ENCODE data around the gene PROM1. TPM values are rescaled to one million over a fixed set of nuclear protein-coding genes. Genes with fewer than 3 reads are reported as not detected.

The PROM1 gene
- total and polyA plus RNA-seq, 9 of the 15 experiments (the other 6 are each of a cell fraction or from before 2014, with no cell fraction given), result 0.05 TPM; not detected in 8

DNA sequence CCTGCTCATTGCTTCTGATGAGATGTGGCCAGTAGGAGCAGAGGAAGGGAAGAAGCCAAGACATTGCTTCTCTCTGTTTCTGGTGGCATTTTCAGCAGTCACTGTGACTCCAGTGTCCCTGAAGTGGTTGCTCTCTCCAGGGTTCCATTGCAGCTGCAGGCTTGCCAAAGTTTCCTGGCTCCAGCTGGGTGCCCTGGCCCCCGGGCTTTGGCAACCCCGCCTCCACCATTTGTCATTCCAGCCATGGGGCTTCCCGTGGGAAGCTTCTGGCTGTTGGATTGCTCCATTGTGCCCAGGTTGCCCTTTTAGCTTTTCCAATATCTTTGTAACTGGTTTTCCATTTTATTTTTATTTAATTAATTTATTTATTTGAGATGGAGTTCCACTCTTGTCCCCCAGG, 158.0 kb downstream of the PROM1 start:
- 0% methylated on average over 3 of the region's 3 CpGs for WGBS (ENCODE audit: insufficient coverage, low coverage, missing lambda C conversion rate)
- no peak for ATAC-seq
- no peak overlapping the region for H3K4me3 ChIP-seq

DNA sequence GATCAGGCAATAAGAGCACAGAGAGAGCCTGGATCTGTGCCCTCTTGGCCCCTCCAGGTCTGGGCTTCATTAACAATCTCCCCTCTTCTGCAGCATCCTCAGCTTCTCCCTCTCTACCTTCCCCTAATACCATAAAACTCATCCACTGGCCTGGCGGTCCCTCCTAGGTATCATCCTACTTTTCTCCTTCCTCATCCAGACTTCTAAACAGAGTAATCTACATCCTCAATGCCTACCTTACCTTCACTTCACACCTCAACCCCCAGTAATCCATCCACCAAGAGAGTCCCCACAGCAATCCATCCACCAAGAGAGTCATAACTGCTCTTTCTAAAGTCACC, 162.3 kb downstream of the PROM1 start:
- H3K9ac ChIP-seq (ENCODE audit: insufficient read depth in 1 of 2, low read depth in 2 of 2, low read length in 2 of 2), result no peak overlapping the region
- no peaks in the 10 kb centered on the region for H3K9me1 ChIP-seq (ENCODE audit: control insufficient read depth, insufficient read depth, low read length)
- 22% methylated on average over 1 of the region's 1 CpG for WGBS (ENCODE audit: insufficient coverage, low coverage, missing lambda C conversion rate)
- H3K4me1 ChIP-seq (replicated peaks in 1 of 2; ENCODE audit: control insufficient read depth in 2 of 2, insufficient read depth in 2 of 2, low read length in 2 of 2), result no peaks in the 10 kb centered on the region
- DNase-seq (ENCODE audit: extremely low read depth in 1 of 4, low spot score in 3 of 4) (no peak), ATAC-seq (no peak), FAIRE-seq (no peak)
- no TSS peak for BruUV-seq (replicated peaks)
- H3K4me2 ChIP-seq (ENCODE audit: insufficient read depth, low read length), result no peak overlapping the region
- H3K79me2 ChIP-seq (ENCODE audit: control insufficient read depth, insufficient read depth, low read length), result no peaks in the 10 kb centered on the region
- ChIA-PET POLR2A (no interaction called here), CTCF (ENCODE audit: low intra/inter-chr PET ratio) (no interaction called here)
- H3K4me3 ChIP-seq, result no peak overlapping the region
- no peaks in the 10 kb centered on the region for H3K9me3 ChIP-seq (replicated peaks; ENCODE audit: control insufficient read depth, insufficient read depth, low read depth, low read length)
- H3K27ac ChIP-seq (ENCODE audit: extremely low read depth, low read depth, low read length), result no peak overlapping the region
- no peaks in the 10 kb centered on the region for H3K36me3 ChIP-seq (ENCODE audit: control insufficient read depth, insufficient read depth, low read length)
- no peaks in the 10 kb centered on the region for H4K20me1 ChIP-seq (replicated peaks; ENCODE audit: control insufficient read depth, insufficient read depth, low read length)
- intact Hi-C loops (cut with micrococcal nuclease) (no loop called here), in situ Hi-C loops (cut with MboI) (no loop called here)
- H3K27me3 ChIP-seq (ENCODE audit: control insufficient read depth in 2 of 2, insufficient read depth in 2 of 2, low read length in 2 of 2), result peaks cover 0 to 17% of the 10 kb centered on the region in 2 experiments; a peak in 4 of 5 replicates
- H2AFZ ChIP-seq (ENCODE audit: low read depth, low read length), result no peak overlapping the region
- TF ChIP-seq ZNF146 (CRISPR knock-in tag; IDR thresholded peaks at IDR 0.05; ENCODE audit: unreplicated experiment) (no peak), NFYB (IDR thresholded peaks at IDR 0.05; ENCODE audit: extremely low read depth, insufficient read length) (no peak), MXI1 (IDR thresholded peaks at IDR 0.05; ENCODE audit: low read depth, low read length) (no peak), ZFPM2 (CRISPR knock-in tag; IDR thresholded peaks at IDR 0.05) (no peak), GTF2F1 (IDR thresholded peaks at IDR 0.05; ENCODE audit: low read depth, low read length) (no peak), DIDO1 (tag; IDR thresholded peaks at IDR 0.05; ENCODE audit: low read depth) (no peak), RAD51 (IDR thresholded peaks at IDR 0.05; ENCODE audit: borderline replicate concordance, low read depth) (no peak), CHD1 (IDR thresholded peaks at IDR 0.05; ENCODE audit: low read length) (no peak), ZNF274 (IDR thresholded peaks at IDR 0.05; ENCODE audit: borderline replicate concordance, low read depth, low read length) (no peak)
- TF ChIP-seq, protein P1, sequence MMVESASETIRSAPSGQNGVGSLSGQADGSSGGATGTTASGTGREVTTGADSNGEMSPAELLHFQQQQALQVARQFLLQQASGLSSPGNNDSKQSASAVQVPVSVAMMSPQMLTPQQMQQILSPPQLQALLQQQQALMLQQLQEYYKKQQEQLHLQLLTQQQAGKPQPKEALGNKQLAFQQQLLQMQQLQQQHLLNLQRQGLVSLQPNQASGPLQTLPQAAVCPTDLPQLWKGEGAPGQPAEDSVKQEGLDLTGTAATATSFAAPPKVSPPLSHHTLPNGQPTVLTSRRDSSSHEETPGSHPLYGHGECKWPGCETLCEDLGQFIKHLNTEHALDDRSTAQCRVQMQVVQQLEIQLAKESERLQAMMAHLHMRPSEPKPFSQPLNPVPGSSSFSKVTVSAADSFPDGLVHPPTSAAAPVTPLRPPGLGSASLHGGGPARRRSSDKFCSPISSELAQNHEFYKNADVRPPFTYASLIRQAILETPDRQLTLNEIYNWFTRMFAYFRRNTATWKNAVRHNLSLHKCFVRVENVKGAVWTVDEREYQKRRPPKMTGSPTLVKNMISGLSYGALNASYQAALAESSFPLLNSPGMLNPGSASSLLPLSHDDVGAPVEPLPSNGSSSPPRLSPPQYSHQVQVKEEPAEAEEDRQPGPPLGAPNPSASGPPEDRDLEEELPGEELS (CRISPR knock-in tag; IDR thresholded peaks at IDR 0.05; ENCODE audit: borderline replicate concordance), result no peak

More for the DNA sequence above, 158.0 kb downstream of the PROM1 start:
- H3K27me3 ChIP-seq (ENCODE audit: control insufficient read depth in 2 of 2, insufficient read depth in 2 of 2, low read length in 2 of 2), result peaks cover 0 to 27% of the 10 kb centered on the region in 2 experiments; a peak in 4 of 5 replicates
- H3K4me1 ChIP-seq (replicated peaks in 1 of 2; ENCODE audit: control insufficient read depth in 2 of 2, insufficient read depth in 2 of 2, low read length in 2 of 2), result no peaks in the 10 kb centered on the region
- H3K9me3 ChIP-seq (replicated peaks; ENCODE audit: control insufficient read depth, insufficient read depth, low read depth, low read length), result no peaks in the 10 kb centered on the region
- ChIA-PET POLR2A (no interaction called here), CTCF (ENCODE audit: low intra/inter-chr PET ratio) (no interaction called here)
- H3K9me1 ChIP-seq (ENCODE audit: control insufficient read depth, insufficient read depth, low read length), result no peaks in the 10 kb centered on the region
- no peaks in the 10 kb centered on the region for H3K79me2 ChIP-seq (ENCODE audit: control insufficient read depth, insufficient read depth, low read length)
- BruUV-seq (replicated peaks), result no TSS peak
- H3K27ac ChIP-seq (ENCODE audit: extremely low read depth, low read depth, low read length), result no peak overlapping the region
- no peak overlapping the region for H3K4me2 ChIP-seq (ENCODE audit: insufficient read depth, low read length)
- TF ChIP-seq SREBF2 (CRISPR knock-in tag; IDR thresholded peaks at IDR 0.05) (no peak), FOXP1 (CRISPR knock-in tag; IDR thresholded peaks at IDR 0.05) (no peak), STAT5A (IDR thresholded peaks at IDR 0.05; ENCODE audit: borderline replicate concordance, low read length) (no peak), FOXA1 (IDR thresholded peaks at IDR 0.05; ENCODE audit: borderline replicate concordance) (no peak), ZNF431 (CRISPR knock-in tag; IDR thresholded peaks at IDR 0.05) (no peak)
- TF ChIP-seq, protein P2, sequence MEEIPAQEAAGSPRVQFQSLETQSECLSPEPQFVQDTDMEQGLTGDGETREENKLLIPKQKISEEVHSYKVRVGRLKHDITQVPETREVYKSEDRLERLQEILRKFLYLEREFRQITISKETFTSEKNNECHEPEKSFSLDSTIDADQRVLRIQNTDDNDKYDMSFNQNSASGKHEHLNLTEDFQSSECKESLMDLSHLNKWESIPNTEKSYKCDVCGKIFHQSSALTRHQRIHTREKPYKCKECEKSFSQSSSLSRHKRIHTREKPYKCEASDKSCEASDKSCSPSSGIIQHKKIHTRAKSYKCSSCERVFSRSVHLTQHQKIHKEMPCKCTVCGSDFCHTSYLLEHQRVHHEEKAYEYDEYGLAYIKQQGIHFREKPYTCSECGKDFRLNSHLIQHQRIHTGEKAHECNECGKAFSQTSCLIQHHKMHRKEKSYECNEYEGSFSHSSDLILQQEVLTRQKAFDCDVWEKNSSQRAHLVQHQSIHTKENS (CRISPR knock-in tag; IDR thresholded peaks at IDR 0.05), result no peak
- no peak overlapping the region for H2AFZ ChIP-seq (ENCODE audit: low read depth, low read length)
- H4K20me1 ChIP-seq (replicated peaks; ENCODE audit: control insufficient read depth, insufficient read depth, low read length), result no peaks in the 10 kb centered on the region
- in situ Hi-C loops (cut with MboI), result no loop called here
- FAIRE-seq (no peak), DNase-seq (ENCODE audit: extremely low read depth in 1 of 4, low spot score in 3 of 4) (no peak)
- no peak overlapping the region for H3K9ac ChIP-seq (ENCODE audit: insufficient read depth in 1 of 2, low read depth in 2 of 2, low read length in 2 of 2)
- H3K36me3 ChIP-seq (ENCODE audit: control insufficient read depth, insufficient read depth, low read length), result no peaks in the 10 kb centered on the region
- intact Hi-C loops (cut with micrococcal nuclease), result no loop called here

Data from K562 (cell line).